ENCODE results near the gene TCEAL7.

DNA sequence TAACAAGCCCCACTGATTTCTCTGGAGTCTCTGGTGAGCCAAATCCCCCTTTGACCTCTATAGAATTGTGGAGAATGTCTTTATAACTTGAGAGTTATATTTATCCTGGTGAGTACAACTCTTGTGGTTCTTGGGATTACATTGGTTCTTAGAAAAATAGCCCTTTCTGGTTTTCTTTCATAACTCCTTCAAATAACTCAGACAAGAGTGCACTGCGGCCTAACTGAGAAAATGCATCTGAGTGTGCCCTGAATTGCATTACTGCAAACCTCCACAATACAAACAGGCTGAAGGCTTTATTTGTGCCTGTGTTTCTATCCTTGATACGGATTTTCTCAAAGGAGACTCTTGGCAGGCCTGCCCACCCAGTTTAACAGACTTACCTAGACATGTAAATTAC lies 49.0 kb downstream of the TCEAL7 start:
- TF ChIP-seq POLR2A (IDR thresholded peaks at IDR 0.05) = no peak
- TF ChIP-seq, protein P1, sequence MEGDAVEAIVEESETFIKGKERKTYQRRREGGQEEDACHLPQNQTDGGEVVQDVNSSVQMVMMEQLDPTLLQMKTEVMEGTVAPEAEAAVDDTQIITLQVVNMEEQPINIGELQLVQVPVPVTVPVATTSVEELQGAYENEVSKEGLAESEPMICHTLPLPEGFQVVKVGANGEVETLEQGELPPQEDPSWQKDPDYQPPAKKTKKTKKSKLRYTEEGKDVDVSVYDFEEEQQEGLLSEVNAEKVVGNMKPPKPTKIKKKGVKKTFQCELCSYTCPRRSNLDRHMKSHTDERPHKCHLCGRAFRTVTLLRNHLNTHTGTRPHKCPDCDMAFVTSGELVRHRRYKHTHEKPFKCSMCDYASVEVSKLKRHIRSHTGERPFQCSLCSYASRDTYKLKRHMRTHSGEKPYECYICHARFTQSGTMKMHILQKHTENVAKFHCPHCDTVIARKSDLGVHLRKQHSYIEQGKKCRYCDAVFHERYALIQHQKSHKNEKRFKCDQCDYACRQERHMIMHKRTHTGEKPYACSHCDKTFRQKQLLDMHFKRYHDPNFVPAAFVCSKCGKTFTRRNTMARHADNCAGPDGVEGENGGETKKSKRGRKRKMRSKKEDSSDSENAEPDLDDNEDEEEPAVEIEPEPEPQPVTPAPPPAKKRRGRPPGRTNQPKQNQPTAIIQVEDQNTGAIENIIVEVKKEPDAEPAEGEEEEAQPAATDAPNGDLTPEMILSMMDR (IDR thresholded peaks at IDR 0.05) = no peak

Data from testis (tissue), 2 donors.